ENCODE measurements around the gene GRM7. TPM values are rescaled to one million over a fixed set of nuclear protein-coding genes. Genes with fewer than 3 reads are reported as not detected.

Gene GRM7
- total and polyA plus RNA-seq, 2 of the 4 experiments (the other 2 are of a cell fraction), result not detected

GRCh38 chr3:7241584-7242302 is 380.8 kb downstream of the GRM7 start:
- H2BK15ac ChIP-seq (ENCODE audit: low read depth, low read length), result no peak overlapping the region
- H4K5ac ChIP-seq (ENCODE audit: low read depth, low read length), result no peak overlapping the region
- H3K4me2 ChIP-seq (ENCODE audit: low read depth, low read length), result no peak overlapping the region
- DNase-seq (no peak), ATAC-seq (ENCODE audit: low read depth) (no peak)
- no peak overlapping the region for H4K8ac ChIP-seq (ENCODE audit: low read depth in 2 of 2, low read length in 2 of 2)
- no peak overlapping the region for H3K4me3 ChIP-seq (ENCODE audit: insufficient read depth, low read depth, low read length)
- H3K14ac ChIP-seq (replicated peaks; ENCODE audit: low read depth, low read length), result no peak overlapping the region
- H2BK20ac ChIP-seq (ENCODE audit: low read depth, low read length), result no peak overlapping the region
- H3K4ac ChIP-seq (ENCODE audit: low read depth, low read length), result no peak overlapping the region
- WGBS, 2 experiments (ENCODE audit: extremely low coverage in 2 of 2, insufficient read length in 1 of 2), result 0% methylated on average over 1 of the region's 4 CpGs; no CpG with 5 or more reads in 1 of the 2 experiments
- H2BK5ac ChIP-seq (ENCODE audit: low read depth, low read length, poor library complexity, severe bottlenecking), result no peak overlapping the region
- H3K4me1 ChIP-seq (ENCODE audit: control insufficient read depth, insufficient read depth, low read length), result no peaks in the 10 kb centered on the region
- H3K9ac ChIP-seq (ENCODE audit: low read depth, low read length), result no peak overlapping the region
- no peak overlapping the region for H2AK5ac ChIP-seq (ENCODE audit: low read depth, low read length)
- peaks cover 4% of the 10 kb centered on the region for H3K9me3 ChIP-seq (ENCODE audit: control insufficient read depth, insufficient read depth, low read length)
- CTCF ChIA-PET, result no interaction called here
- H2AK9ac ChIP-seq (replicated peaks; ENCODE audit: low read depth, low read length, poor library complexity), result no peak overlapping the region
- dilution Hi-C loops (cut with HindIII; ENCODE audit: low sequenced_read_pairs, unreplicated experiment) (no loop called here), intact Hi-C loops (cut with micrococcal nuclease) (loop anchor here (2.0 kb wide), 1 partner anchor 33 kb away; no protein-coding TSS in a partner anchor), in situ Hi-C loops (cut with MboI; ENCODE audit: low sequenced_read_pairs) (no loop called here)
- H3K9me1 ChIP-seq (ENCODE audit: insufficient read depth, low read length), result no peaks in the 10 kb centered on the region
- H3K79me1 ChIP-seq (ENCODE audit: low read depth in 1 of 2, low read length in 2 of 2), result no peaks in the 10 kb centered on the region
- no peak overlapping the region for H3K56ac ChIP-seq (ENCODE audit: extremely low read depth, insufficient read depth, low read length)
- no peak overlapping the region for H3K23ac ChIP-seq (ENCODE audit: low read depth, low read length)
- H4K20me1 ChIP-seq (ENCODE audit: insufficient read depth, low read length), result no peaks in the 10 kb centered on the region
- no peak overlapping the region for H4K91ac ChIP-seq (ENCODE audit: insufficient read depth, low read depth, low read length)
- TF ChIP-seq CEBPB (IDR thresholded peaks at IDR 0.05; ENCODE audit: low read depth, low read length) (no peak), POLR2A (IDR thresholded peaks at IDR 0.05; ENCODE audit: low read depth, low read length) (no peak), RAD21 (IDR thresholded peaks at IDR 0.05; ENCODE audit: low read length) (no peak), MXI1 (IDR thresholded peaks at IDR 0.05; ENCODE audit: borderline replicate concordance, low read depth, low read length) (no peak), FOS (IDR thresholded peaks at IDR 0.05; ENCODE audit: low read depth, low read length) (no peak), RFX5 (IDR thresholded peaks at IDR 0.05; ENCODE audit: low read depth, low read length) (no peak), SMC3 (IDR thresholded peaks at IDR 0.05; ENCODE audit: low read depth, low read length) (no peak), RCOR1 (IDR thresholded peaks at IDR 0.05; ENCODE audit: insufficient replicate concordance, low read length) (no peak), NFE2L2 (IDR thresholded peaks at IDR 0.05; ENCODE audit: low read depth, low read length) (no peak), CHD1 (IDR thresholded peaks at IDR 0.05; ENCODE audit: low read depth, low read length) (no peak), MAFK (IDR thresholded peaks at IDR 0.05; ENCODE audit: low read depth, low read length) (no peak), USF2 (IDR thresholded peaks at IDR 0.05; ENCODE audit: low read depth, low read length) (no peak), MAZ (IDR thresholded peaks at IDR 0.05; ENCODE audit: borderline replicate concordance, low read depth, low read length) (no peak), CTCF (conservative IDR thresholded peaks at IDR 0.05; ENCODE audit: low read depth, low read length) (no peak), ELK1 (IDR thresholded peaks at IDR 0.05; ENCODE audit: borderline replicate concordance, low read depth, low read length) (no peak), BHLHE40 (IDR thresholded peaks at IDR 0.05; ENCODE audit: low read depth, low read length) (no peak)
- no peaks in the 10 kb centered on the region for H3K27me3 ChIP-seq (ENCODE audit: control insufficient read depth, insufficient read depth, low read length)
- POLR2A ChIA-PET (ENCODE audit: unreplicated experiment), result no interaction called here
- H3K36me3 ChIP-seq (ENCODE audit: control insufficient read depth, insufficient read depth, low read length), result no peaks in the 10 kb centered on the region
- no TSS peak for BruUV-seq (replicated peaks)
- no peak overlapping the region for H3K18ac ChIP-seq (ENCODE audit: low read depth, low read length)
- H3K27ac ChIP-seq (ENCODE audit: insufficient read depth, low read length), result no peak overlapping the region
- no peak overlapping the region for H2AFZ ChIP-seq (replicated peaks; ENCODE audit: low read length, poor library complexity)
- no peak overlapping the region for H2BK120ac ChIP-seq (ENCODE audit: low read depth, low read length)

Data from IMR-90 (cell line).